ENCODE measurements around the gene PIP5K1B. TPM values are rescaled to one million over a fixed set of nuclear protein-coding genes. Genes with fewer than 3 reads are reported as not detected.
A peak's percentile ranks its signal among the peaks of the same experiment; 100 is the strongest.

Gene PIP5K1B
- total and polyA plus RNA-seq, 2 experiments from 2014 or later = 1.3 to 2.8 TPM

DNA sequence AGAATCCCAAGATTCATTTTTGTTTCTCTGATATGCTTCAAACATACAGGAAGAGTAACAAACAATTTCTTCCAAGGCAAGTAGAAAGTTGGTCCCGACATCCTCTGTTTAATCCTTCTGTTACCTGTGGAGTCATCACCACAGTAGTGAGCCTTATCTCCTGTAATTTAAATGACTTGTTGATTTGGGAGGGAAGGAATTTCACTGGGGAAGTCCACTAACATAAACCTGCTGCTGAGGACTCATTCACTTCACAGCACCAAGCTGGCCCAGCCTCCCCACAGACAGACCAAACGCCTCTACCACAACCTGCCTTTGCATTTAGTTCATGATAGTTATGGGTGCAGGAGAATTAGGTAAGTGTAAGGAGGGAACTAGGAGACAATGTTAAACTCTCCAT lies 245.6 kb downstream of the PIP5K1B start:
- Mint-ChIP-seq H3K9me3 (no peaks in the 10 kb centered on the region), H3K27me3 (ENCODE audit: insufficient read depth, low read depth, poor library complexity) (peaks cover 12% of the 10 kb centered on the region)
- ATAC-seq = peak; percentile 49

More for the DNA sequence above, 245.6 kb downstream of the PIP5K1B start:
- TF ChIP-seq, protein P1, sequence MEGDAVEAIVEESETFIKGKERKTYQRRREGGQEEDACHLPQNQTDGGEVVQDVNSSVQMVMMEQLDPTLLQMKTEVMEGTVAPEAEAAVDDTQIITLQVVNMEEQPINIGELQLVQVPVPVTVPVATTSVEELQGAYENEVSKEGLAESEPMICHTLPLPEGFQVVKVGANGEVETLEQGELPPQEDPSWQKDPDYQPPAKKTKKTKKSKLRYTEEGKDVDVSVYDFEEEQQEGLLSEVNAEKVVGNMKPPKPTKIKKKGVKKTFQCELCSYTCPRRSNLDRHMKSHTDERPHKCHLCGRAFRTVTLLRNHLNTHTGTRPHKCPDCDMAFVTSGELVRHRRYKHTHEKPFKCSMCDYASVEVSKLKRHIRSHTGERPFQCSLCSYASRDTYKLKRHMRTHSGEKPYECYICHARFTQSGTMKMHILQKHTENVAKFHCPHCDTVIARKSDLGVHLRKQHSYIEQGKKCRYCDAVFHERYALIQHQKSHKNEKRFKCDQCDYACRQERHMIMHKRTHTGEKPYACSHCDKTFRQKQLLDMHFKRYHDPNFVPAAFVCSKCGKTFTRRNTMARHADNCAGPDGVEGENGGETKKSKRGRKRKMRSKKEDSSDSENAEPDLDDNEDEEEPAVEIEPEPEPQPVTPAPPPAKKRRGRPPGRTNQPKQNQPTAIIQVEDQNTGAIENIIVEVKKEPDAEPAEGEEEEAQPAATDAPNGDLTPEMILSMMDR (conservative IDR thresholded peaks at IDR 0.05; ENCODE audit: low read depth in 2 of 2) = no peak
- TF ChIP-seq NANOG (IDR thresholded peaks at IDR 0.05; ENCODE audit: borderline replicate concordance) = no peak
- TF ChIP-seq POLR2AphosphoS5 (IDR thresholded peaks at IDR 0.05; ENCODE audit: low read depth) = no peak
- no peak for TF ChIP-seq STAT1 (IDR thresholded peaks at IDR 0.05; ENCODE audit: unreplicated experiment)
- TF ChIP-seq, protein P2, sequence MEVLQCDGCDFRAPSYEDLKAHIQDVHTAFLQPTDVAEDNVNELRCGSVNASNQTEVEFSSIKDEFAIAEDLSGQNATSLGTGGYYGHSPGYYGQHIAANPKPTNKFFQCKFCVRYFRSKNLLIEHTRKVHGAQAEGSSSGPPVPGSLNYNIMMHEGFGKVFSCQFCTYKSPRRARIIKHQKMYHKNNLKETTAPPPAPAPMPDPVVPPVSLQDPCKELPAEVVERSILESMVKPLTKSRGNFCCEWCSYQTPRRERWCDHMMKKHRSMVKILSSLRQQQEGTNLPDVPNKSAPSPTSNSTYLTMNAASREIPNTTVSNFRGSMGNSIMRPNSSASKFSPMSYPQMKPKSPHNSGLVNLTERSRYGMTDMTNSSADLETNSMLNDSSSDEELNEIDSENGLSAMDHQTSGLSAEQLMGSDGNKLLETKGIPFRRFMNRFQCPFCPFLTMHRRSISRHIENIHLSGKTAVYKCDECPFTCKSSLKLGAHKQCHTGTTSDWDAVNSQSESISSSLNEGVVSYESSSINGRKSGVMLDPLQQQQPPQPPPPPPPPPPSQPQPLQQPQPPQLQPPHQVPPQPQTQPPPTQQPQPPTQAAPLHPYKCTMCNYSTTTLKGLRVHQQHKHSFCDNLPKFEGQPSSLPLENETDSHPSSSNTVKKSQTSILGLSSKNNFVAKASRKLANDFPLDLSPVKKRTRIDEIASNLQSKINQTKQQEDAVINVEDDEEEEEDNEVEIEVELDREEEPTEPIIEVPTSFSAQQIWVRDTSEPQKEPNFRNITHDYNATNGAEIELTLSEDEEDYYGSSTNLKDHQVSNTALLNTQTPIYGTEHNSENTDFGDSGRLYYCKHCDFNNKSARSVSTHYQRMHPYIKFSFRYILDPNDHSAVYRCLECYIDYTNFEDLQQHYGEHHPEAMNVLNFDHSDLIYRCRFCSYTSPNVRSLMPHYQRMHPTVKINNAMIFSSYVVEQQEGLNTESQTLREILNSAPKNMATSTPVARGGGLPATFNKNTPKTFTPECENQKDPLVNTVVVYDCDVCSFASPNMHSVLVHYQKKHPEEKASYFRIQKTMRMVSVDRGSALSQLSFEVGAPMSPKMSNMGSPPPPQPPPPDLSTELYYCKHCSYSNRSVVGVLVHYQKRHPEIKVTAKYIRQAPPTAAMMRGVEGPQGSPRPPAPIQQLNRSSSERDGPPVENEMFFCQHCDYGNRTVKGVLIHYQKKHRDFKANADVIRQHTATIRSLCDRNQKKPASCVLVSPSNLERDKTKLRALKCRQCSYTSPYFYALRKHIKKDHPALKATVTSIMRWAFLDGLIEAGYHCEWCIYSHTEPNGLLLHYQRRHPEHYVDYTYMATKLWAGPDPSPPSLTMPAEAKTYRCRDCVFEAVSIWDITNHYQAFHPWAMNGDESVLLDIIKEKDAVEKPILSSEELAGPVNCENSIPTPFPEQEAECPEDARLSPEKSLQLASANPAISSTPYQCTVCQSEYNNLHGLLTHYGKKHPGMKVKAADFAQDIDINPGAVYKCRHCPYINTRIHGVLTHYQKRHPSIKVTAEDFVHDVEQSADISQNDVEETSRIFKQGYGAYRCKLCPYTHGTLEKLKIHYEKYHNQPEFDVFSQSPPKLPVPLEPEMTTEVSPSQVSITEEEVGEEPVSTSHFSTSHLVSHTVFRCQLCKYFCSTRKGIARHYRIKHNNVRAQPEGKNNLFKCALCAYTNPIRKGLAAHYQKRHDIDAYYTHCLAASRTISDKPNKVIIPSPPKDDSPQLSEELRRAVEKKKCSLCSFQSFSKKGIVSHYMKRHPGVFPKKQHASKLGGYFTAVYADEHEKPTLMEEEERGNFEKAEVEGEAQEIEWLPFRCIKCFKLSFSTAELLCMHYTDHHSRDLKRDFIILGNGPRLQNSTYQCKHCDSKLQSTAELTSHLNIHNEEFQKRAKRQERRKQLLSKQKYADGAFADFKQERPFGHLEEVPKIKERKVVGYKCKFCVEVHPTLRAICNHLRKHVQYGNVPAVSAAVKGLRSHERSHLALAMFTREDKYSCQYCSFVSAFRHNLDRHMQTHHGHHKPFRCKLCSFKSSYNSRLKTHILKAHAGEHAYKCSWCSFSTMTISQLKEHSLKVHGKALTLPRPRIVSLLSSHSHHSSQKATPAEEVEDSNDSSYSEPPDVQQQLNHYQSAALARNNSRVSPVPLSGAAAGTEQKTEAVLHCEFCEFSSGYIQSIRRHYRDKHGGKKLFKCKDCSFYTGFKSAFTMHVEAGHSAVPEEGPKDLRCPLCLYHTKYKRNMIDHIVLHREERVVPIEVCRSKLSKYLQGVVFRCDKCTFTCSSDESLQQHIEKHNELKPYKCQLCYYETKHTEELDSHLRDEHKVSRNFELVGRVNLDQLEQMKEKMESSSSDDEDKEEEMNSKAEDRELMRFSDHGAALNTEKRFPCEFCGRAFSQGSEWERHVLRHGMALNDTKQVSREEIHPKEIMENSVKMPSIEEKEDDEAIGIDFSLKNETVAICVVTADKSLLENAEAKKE (CRISPR knock-in tag; IDR thresholded peaks at IDR 0.05) = peak; percentile 51; the same call in 1 of the 2 replicates
- TF ChIP-seq, protein P3, sequence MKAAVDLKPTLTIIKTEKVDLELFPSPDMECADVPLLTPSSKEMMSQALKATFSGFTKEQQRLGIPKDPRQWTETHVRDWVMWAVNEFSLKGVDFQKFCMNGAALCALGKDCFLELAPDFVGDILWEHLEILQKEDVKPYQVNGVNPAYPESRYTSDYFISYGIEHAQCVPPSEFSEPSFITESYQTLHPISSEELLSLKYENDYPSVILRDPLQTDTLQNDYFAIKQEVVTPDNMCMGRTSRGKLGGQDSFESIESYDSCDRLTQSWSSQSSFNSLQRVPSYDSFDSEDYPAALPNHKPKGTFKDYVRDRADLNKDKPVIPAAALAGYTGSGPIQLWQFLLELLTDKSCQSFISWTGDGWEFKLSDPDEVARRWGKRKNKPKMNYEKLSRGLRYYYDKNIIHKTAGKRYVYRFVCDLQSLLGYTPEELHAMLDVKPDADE (IDR thresholded peaks at IDR 0.05) = no peak
- TF ChIP-seq, protein P4, sequence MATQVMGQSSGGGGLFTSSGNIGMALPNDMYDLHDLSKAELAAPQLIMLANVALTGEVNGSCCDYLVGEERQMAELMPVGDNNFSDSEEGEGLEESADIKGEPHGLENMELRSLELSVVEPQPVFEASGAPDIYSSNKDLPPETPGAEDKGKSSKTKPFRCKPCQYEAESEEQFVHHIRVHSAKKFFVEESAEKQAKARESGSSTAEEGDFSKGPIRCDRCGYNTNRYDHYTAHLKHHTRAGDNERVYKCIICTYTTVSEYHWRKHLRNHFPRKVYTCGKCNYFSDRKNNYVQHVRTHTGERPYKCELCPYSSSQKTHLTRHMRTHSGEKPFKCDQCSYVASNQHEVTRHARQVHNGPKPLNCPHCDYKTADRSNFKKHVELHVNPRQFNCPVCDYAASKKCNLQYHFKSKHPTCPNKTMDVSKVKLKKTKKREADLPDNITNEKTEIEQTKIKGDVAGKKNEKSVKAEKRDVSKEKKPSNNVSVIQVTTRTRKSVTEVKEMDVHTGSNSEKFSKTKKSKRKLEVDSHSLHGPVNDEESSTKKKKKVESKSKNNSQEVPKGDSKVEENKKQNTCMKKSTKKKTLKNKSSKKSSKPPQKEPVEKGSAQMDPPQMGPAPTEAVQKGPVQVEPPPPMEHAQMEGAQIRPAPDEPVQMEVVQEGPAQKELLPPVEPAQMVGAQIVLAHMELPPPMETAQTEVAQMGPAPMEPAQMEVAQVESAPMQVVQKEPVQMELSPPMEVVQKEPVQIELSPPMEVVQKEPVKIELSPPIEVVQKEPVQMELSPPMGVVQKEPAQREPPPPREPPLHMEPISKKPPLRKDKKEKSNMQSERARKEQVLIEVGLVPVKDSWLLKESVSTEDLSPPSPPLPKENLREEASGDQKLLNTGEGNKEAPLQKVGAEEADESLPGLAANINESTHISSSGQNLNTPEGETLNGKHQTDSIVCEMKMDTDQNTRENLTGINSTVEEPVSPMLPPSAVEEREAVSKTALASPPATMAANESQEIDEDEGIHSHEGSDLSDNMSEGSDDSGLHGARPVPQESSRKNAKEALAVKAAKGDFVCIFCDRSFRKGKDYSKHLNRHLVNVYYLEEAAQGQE (IDR thresholded peaks at IDR 0.05; ENCODE audit: unreplicated experiment) = no peak
- no peak overlapping the region for H3K4me2 ChIP-seq
- 0 out of 2 replicates have a peak, but pooled peaks cover 4% of the 10 kb centered on the region for H3K9me2 ChIP-seq (ENCODE audit: insufficient read depth)
- Mint-ChIP-seq H3K4me1 (peaks cover 72% of the 10 kb centered on the region), H3K36me3 (ENCODE audit: low read depth) (no peaks in the 10 kb centered on the region), H3K27ac (peak overlapping the region; percentile 87), H3K4me3 (no peak overlapping the region; the same call in 2 of the 3 replicates)
- H2AFZ ChIP-seq = no peak overlapping the region
- no peak overlapping the region for H3K27ac ChIP-seq (ENCODE audit: low read depth)
- H3K4me1 ChIP-seq (ENCODE audit: insufficient read depth) = peaks cover 41% of the 10 kb centered on the region
- peak; percentile 17 for DNase-seq (ENCODE audit: low spot score)
- 0 out of 2 replicates have a peak, but pooled peaks cover 2% of the 10 kb centered on the region for H3F3A ChIP-seq (replicated peaks; ENCODE audit: low read depth)
- H3K36me3 ChIP-seq (ENCODE audit: insufficient read depth) = no peaks in the 10 kb centered on the region
- no peaks in the 10 kb centered on the region for H3K79me2 ChIP-seq (replicated peaks; ENCODE audit: insufficient read depth)
- H3K27me3 ChIP-seq (ENCODE audit: insufficient read depth) = no peaks in the 10 kb centered on the region
- no peak overlapping the region for H3K4me3 ChIP-seq
- no peaks in the 10 kb centered on the region for H4K20me1 ChIP-seq (replicated peaks; ENCODE audit: insufficient read depth)

Data from GM23338 (cell line).